ENCODE measurements around the gene CNPY3. TPM values are rescaled to one million over a fixed set of nuclear protein-coding genes. Genes with fewer than 3 reads are reported as not detected.

Gene CNPY3
- polyA plus RNA-seq, 1 of the 3 experiments (the other 2 are of a cell fraction): 77.5 TPM

DNA sequence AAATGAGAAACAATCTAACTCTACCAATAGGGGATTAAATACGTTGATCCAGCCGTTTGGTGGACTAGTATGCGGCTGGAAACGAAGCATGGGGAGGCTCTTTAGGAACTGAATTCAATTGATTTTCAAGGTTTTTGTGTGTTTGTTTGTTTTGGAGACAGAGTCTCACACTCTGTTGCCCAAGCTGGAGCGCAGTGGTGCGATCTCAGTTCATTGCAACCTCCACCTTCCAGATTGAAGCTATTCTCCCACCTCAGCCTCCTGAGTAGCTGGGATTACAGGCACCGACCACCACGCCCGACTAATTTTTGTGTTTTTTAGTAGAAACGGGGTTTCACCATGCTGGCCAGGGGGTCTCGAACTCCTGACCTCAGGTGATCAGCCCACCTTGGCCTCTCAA is 7.1 kb downstream of the CNPY3 start:
- DNase-seq: no peak
- peaks cover 37% of the 10 kb centered on the region for H3K79me2 ChIP-seq (ENCODE audit: insufficient read depth)
- H3K27me3 ChIP-seq (ENCODE audit: insufficient read depth): no peaks in the 10 kb centered on the region
- H3F3A ChIP-seq (replicated peaks; ENCODE audit: insufficient read depth): peaks cover 6% of the 10 kb centered on the region
- POLR2A ChIA-PET: no interaction called here
- no peak overlapping the region for H3K27ac ChIP-seq (ENCODE audit: low read depth in 2 of 2, low read length in 1 of 2)
- TF ChIP-seq MEF2A (IDR thresholded peaks at IDR 0.05; ENCODE audit: borderline replicate concordance, low read depth): no peak
- no peak for TF ChIP-seq RCOR1 (IDR thresholded peaks at IDR 0.05; ENCODE audit: low read length)
- TF ChIP-seq, protein P1, sequence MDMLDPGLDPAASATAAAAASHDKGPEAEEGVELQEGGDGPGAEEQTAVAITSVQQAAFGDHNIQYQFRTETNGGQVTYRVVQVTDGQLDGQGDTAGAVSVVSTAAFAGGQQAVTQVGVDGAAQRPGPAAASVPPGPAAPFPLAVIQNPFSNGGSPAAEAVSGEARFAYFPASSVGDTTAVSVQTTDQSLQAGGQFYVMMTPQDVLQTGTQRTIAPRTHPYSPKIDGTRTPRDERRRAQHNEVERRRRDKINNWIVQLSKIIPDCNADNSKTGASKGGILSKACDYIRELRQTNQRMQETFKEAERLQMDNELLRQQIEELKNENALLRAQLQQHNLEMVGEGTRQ (IDR thresholded peaks at IDR 0.05; ENCODE audit: borderline replicate concordance, low read depth, low read length): no peak
- TF ChIP-seq CHD2 (IDR thresholded peaks at IDR 0.05; ENCODE audit: low read length, partially characterized antibody): no peak
- TF ChIP-seq, protein P2, sequence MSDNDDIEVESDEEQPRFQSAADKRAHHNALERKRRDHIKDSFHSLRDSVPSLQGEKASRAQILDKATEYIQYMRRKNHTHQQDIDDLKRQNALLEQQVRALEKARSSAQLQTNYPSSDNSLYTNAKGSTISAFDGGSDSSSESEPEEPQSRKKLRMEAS (IDR thresholded peaks at IDR 0.05; ENCODE audit: low read depth): no peak
- TF ChIP-seq FOSL2 (IDR thresholded peaks at IDR 0.05; ENCODE audit: borderline replicate concordance, low read depth): no peak
- TF ChIP-seq YY1 (IDR thresholded peaks at IDR 0.05; ENCODE audit: low read depth): no peak
- TF ChIP-seq TCF12 (IDR thresholded peaks at IDR 0.05): no peak
- TF ChIP-seq, protein P3, sequence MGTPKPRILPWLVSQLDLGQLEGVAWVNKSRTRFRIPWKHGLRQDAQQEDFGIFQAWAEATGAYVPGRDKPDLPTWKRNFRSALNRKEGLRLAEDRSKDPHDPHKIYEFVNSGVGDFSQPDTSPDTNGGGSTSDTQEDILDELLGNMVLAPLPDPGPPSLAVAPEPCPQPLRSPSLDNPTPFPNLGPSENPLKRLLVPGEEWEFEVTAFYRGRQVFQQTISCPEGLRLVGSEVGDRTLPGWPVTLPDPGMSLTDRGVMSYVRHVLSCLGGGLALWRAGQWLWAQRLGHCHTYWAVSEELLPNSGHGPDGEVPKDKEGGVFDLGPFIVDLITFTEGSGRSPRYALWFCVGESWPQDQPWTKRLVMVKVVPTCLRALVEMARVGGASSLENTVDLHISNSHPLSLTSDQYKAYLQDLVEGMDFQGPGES (IDR thresholded peaks at IDR 0.05; ENCODE audit: low read depth, low read length): no peak
- TF ChIP-seq FOXJ3 (CRISPR knock-in tag; IDR thresholded peaks at IDR 0.05): no peak
- TF ChIP-seq RXRA (IDR thresholded peaks at IDR 0.05; ENCODE audit: borderline replicate concordance, low read depth): no peak
- TF ChIP-seq, protein P4, sequence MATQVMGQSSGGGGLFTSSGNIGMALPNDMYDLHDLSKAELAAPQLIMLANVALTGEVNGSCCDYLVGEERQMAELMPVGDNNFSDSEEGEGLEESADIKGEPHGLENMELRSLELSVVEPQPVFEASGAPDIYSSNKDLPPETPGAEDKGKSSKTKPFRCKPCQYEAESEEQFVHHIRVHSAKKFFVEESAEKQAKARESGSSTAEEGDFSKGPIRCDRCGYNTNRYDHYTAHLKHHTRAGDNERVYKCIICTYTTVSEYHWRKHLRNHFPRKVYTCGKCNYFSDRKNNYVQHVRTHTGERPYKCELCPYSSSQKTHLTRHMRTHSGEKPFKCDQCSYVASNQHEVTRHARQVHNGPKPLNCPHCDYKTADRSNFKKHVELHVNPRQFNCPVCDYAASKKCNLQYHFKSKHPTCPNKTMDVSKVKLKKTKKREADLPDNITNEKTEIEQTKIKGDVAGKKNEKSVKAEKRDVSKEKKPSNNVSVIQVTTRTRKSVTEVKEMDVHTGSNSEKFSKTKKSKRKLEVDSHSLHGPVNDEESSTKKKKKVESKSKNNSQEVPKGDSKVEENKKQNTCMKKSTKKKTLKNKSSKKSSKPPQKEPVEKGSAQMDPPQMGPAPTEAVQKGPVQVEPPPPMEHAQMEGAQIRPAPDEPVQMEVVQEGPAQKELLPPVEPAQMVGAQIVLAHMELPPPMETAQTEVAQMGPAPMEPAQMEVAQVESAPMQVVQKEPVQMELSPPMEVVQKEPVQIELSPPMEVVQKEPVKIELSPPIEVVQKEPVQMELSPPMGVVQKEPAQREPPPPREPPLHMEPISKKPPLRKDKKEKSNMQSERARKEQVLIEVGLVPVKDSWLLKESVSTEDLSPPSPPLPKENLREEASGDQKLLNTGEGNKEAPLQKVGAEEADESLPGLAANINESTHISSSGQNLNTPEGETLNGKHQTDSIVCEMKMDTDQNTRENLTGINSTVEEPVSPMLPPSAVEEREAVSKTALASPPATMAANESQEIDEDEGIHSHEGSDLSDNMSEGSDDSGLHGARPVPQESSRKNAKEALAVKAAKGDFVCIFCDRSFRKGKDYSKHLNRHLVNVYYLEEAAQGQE (IDR thresholded peaks at IDR 0.05; ENCODE audit: low read depth, low read length): no peak
- TF ChIP-seq EP300 (IDR thresholded peaks at IDR 0.05; ENCODE audit: borderline replicate concordance in 1 of 2, low read depth in 1 of 2, low read length in 1 of 2): no peak
- no peak for TF ChIP-seq RAD21 (IDR thresholded peaks at IDR 0.05; ENCODE audit: low read length)
- no peak for TF ChIP-seq GATA2 (CRISPR knock-in tag; IDR thresholded peaks at IDR 0.05)
- no peak for TF ChIP-seq POLR2AphosphoS5 (IDR thresholded peaks at IDR 0.05; ENCODE audit: low read depth, low read length)
- TF ChIP-seq NFIC (IDR thresholded peaks at IDR 0.05; ENCODE audit: borderline replicate concordance): no peak
- no peak for TF ChIP-seq TAF1 (IDR thresholded peaks at IDR 0.05; ENCODE audit: borderline replicate concordance, low read depth, low read length)
- no peaks in the 10 kb centered on the region for H3K9me3 ChIP-seq
- 93% methylated on average over 11 of the region's 11 CpGs for WGBS (ENCODE audit: low lambda C conversion rate)
- peaks cover 0 to 8% of the 10 kb centered on the region in 2 experiments; a peak in 1 of 4 replicates for H3K4me1 ChIP-seq (ENCODE audit: control insufficient read depth in 1 of 2, insufficient read depth in 2 of 2, low read depth in 1 of 2, low read length in 1 of 2)
- no peaks in the 10 kb centered on the region for H3K9me2 ChIP-seq
- CTCF ChIA-PET: interaction anchor here (1.0 kb wide), 1 partner anchor 28 kb away, joined by 3 read pairs; no protein-coding TSS in a partner anchor
- no peak overlapping the region for H3K9ac ChIP-seq
- no peak overlapping the region for H3K4me3 ChIP-seq (ENCODE audit: low read depth in 2 of 2, low read length in 1 of 2)
- peaks cover 39 to 40% of the 10 kb centered on the region in 2 experiments for H3K36me3 ChIP-seq (replicated peaks in 1 of 2; ENCODE audit: control insufficient read depth in 1 of 2, insufficient read depth in 2 of 2, low read length in 1 of 2)
- no peak overlapping the region for H3K4me2 ChIP-seq
- no peaks in the 10 kb centered on the region; the same call in 1 of the 2 replicates for H4K20me1 ChIP-seq (ENCODE audit: insufficient read depth)
- H2AFZ ChIP-seq (ENCODE audit: low read depth): no peak overlapping the region
